Measurements from ENCODE around the gene TNPO3. TPM values are rescaled to one million over a fixed set of nuclear protein-coding genes. Genes with fewer than 3 reads are reported as not detected.
"Not testable (repeated sequence)": the region's sequence is repeated elsewhere in the genome, so short reads cannot be mapped to it uniquely, and the experiment has no call there.

TNPO3 gene
- total RNA-seq, 6 experiments from 2014 or later: 15.2 to 30.2 (median 22.2) TPM

- ATAC-seq (peak in 3 of 4 donors; percentile 10 to 13 (median 12)), DNase-seq (no peak)
- Histone ChIP-seq H3K4me3 (peak overlapping the region; percentile 88 to 95 (median 94)), H3K9me3 (no peaks in the 10 kb centered on the region), H3K36me3 (no peaks in the 10 kb centered on the region), H3K4me1 (peaks cover 0 to 28% (median 12%) of the 10 kb centered on the region in 4 donors), H3K27me3 (no peaks in the 10 kb centered on the region), H3K27ac (peak overlapping the region; percentile 96 to 99 (median 97))
- TF ChIP-seq POLR2A (IDR thresholded peaks at IDR 0.05) (no peak), CTCF (IDR thresholded peaks at IDR 0.05) (no peak)
- intact Hi-C loops (cut with DNase I): no loop called here
- 11% methylated on average over 8 of the region's 9 CpGs for WGBS (ENCODE audit: insufficient coverage, low coverage, low lambda C conversion rate, missing lambda C conversion rate)
These were observed 444 bp upstream of the TNPO3 start for GRCh38 chr7:129055294-129055816.

- peak in 1 of 4 donors; percentile 2 for ATAC-seq
- Histone ChIP-seq H3K4me3 (peak overlapping the region; percentile 88 to 95 (median 94)), H3K27me3 (no peaks in the 10 kb centered on the region), H3K4me1 (peaks cover 0 to 35% (median 17%) of the 10 kb centered on the region in 4 donors), H3K36me3 (no peaks in the 10 kb centered on the region), H3K9me3 (no peaks in the 10 kb centered on the region), H3K27ac (peak overlapping the region; percentile 96 to 99 (median 97))
- DNase-seq: no peak
- TF ChIP-seq POLR2A (IDR thresholded peaks at IDR 0.05) (no peak), CTCF (IDR thresholded peaks at IDR 0.05) (no peak)
- intact Hi-C loops (cut with DNase I): no loop called here
- WGBS (ENCODE audit: insufficient coverage, low coverage, low lambda C conversion rate, missing lambda C conversion rate): 0% methylated on average over 10 of the region's 10 CpGs
These were observed 923 bp downstream of the TNPO3 start for GRCh38 chr7:129053938-129054437.

- intact Hi-C loops (cut with DNase I): no loop called here
- Histone ChIP-seq H3K27ac (peak overlapping the region in 2 of 3 donors; percentile 22 to 96), H3K27me3 (no peaks in the 10 kb centered on the region), H3K4me3 (peak overlapping the region in 2 of 3 donors; percentile 2 to 95), H3K36me3 (no peaks in the 10 kb centered on the region), H3K4me1 (peaks cover 0 to 36% (median 17%) of the 10 kb centered on the region in 4 donors), H3K9me3 (no peaks in the 10 kb centered on the region)
- 21% methylated on average over 1 of the region's 1 CpG for WGBS (ENCODE audit: insufficient coverage, low coverage, low lambda C conversion rate, missing lambda C conversion rate)
- ATAC-seq: peak in 2 of 4 donors; percentile 19
- no peak for DNase-seq
- TF ChIP-seq POLR2A (IDR thresholded peaks at IDR 0.05): no peak
- TF ChIP-seq CTCF (IDR thresholded peaks at IDR 0.05): no peak
These were observed 2.5 kb downstream of the TNPO3 start for GRCh38 chr7:129052441-129052840.

- H3K4me3 ChIP-seq; intact Hi-C loops (cut with DNase I); H3K36me3 ChIP-seq; DNase-seq; H3K9me3 ChIP-seq; H3K27me3 ChIP-seq; ATAC-seq: not testable (repeated sequence)
- Histone ChIP-seq H3K27ac (peak overlapping the region in 1 of 3 donors; percentile 96), H3K4me1 (peaks cover 0 to 38% (median 18%) of the 10 kb centered on the region in 4 donors)
- 89% methylated on average over 5 of the region's 7 CpGs for WGBS (ENCODE audit: insufficient coverage, low coverage, low lambda C conversion rate, missing lambda C conversion rate)
These were observed 3.5 kb downstream of the TNPO3 start for GRCh38 chr7:129051459-129051858.

- 97% methylated on average over 2 of the region's 2 CpGs for WGBS (ENCODE audit: insufficient coverage, low coverage, low lambda C conversion rate, missing lambda C conversion rate)
- Histone ChIP-seq H3K36me3 (no peaks in the 10 kb centered on the region), H3K27ac (no peak overlapping the region), H3K27me3 (no peaks in the 10 kb centered on the region), H3K9me3 (no peaks in the 10 kb centered on the region), H3K4me3 (no peak overlapping the region), H3K4me1 (peaks cover 0 to 46% (median 10%) of the 10 kb centered on the region in 4 donors)
- TF ChIP-seq CTCF (IDR thresholded peaks at IDR 0.05) (no peak), POLR2A (IDR thresholded peaks at IDR 0.05) (no peak)
- DNase-seq (no peak), ATAC-seq (no peak)
- intact Hi-C loops (cut with DNase I): no loop called here
These were observed 7.2 kb downstream of the TNPO3 start for GRCh38 chr7:129047761-129048160.

Data from right lobe of liver (tissue), 6 donors.